ENCODE results near the gene TGIF2. TPM values are rescaled to one million over a fixed set of nuclear protein-coding genes. Genes with fewer than 3 reads are reported as not detected.
"Not testable (repeated sequence)": the region's sequence is repeated elsewhere in the genome, so short reads cannot be mapped to it uniquely, and the experiment has no call there.

The TGIF2 gene
- total RNA-seq, 1 donor from 2014 or later: 15.7 TPM

DNA sequence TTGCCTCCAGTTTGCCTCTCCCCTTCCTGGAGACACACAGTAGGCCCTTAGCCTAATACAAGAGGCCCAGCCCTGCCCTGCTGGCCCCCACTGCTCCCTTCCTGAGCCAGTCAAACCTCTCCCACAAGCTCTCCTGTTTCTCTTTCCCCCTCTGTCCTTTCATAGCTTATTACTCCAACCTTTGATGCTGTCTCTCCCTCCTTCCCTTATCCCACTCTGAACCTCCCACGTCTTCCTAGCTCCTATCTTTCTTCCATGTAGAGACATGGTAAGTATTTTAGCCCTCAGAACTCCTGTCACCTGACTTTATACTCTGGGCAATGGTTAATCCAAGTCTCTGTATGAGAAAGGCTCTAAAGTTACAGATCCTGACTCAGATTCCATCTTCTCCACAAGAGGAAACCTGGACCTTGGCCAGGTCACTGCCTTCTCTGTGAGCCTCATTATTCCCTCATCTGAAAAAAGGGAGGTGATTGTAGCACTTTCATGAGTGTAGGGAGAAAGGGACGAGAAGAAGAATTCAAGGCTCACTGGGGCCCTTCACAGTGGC lies 6.7 kb downstream of the TGIF2 start:
- no peak for DNase-seq

DNA sequence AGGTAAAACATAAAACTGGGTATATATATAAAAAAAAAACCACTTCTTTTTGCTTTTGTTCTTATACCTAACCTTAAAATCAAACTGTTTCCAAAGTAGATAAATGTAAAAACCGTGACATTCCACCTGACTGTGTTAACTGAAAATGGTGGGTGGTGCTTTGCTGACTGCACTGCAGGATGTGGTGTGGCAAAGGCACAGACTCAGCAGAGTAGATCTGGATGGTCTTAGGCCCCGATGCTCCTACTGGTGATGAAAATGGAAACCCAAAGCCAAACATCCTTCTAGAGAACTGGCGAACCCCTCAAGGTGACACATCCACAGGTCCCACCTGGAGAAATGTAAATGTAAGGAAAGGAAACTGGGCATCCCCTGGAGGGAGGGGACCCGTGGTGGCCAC lies 8.9 kb downstream of the TGIF2 start:
- no peak for DNase-seq

DNA sequence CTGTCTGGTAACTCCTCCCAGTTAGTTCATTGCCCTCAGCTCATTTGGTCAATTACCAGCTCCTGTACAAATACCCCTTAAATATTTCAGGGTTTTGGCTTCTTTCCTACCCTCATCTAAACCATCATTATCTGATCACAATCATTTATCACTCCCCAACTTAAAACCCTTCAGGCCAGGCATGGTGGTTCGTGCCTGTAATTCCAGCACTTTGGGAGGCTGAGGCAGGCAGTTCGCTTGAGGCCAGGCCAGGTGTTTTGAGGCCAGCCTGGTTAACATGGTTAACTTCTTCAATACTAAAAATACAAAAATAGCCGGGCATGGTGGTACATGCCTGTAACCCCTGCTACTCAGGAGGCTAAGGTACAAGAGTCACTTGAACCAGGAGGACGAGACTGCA lies 9.4 kb downstream of the TGIF2 start:
- DNase-seq: no peak

DNA sequence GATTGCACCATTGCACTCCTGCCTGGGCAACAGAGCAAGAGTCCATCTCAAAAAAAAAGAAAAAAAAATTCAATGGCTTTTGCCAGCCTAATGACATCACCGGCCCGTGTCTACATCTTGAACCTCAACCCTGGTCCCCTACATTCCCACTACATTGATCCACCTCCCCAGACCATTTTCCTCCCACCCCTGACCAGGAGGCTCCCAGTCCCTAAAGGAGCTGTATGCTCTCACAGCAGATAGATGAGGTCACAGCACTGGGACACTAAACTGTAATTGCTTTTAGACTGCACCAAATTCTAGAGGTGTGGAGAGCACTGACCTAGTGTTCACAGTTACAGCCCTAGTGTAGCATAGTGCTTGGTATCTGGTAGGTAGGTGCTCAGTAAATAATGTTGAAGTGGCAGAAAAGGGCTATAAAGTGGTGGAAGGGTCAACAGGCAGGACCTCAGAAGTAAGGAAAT lies 10.7 kb downstream of the TGIF2 start:
- no peak for DNase-seq

- DNase-seq: no peak
Observed at GRCh38 chr20:36585410-36586125, 12.2 kb downstream of the TGIF2 start.

- DNase-seq: no peak
Observed at GRCh38 chr20:36587388-36588070, 14.1 kb downstream of the TGIF2 start.

DNA sequence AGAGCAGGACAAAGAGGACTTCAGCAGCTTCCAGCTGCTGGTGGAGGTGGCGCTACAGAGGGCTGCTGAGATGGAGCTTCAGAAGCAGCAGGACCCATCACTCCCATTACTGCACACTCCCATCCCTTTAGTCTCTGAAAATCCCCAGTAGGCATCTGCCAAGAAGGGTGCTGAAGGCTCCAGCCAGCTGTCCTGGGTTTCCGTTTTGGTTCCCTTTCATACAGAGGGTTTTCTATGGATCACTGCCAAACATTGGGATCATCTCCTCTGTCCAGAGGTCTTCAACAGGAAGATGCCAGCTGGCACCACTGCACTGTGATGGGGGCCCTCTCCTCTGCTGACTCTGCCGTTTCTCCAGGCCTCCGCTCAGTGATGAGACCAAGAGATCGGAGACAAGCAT lies 17.9 kb downstream of the TGIF2 start:
- no peak for DNase-seq

DNA sequence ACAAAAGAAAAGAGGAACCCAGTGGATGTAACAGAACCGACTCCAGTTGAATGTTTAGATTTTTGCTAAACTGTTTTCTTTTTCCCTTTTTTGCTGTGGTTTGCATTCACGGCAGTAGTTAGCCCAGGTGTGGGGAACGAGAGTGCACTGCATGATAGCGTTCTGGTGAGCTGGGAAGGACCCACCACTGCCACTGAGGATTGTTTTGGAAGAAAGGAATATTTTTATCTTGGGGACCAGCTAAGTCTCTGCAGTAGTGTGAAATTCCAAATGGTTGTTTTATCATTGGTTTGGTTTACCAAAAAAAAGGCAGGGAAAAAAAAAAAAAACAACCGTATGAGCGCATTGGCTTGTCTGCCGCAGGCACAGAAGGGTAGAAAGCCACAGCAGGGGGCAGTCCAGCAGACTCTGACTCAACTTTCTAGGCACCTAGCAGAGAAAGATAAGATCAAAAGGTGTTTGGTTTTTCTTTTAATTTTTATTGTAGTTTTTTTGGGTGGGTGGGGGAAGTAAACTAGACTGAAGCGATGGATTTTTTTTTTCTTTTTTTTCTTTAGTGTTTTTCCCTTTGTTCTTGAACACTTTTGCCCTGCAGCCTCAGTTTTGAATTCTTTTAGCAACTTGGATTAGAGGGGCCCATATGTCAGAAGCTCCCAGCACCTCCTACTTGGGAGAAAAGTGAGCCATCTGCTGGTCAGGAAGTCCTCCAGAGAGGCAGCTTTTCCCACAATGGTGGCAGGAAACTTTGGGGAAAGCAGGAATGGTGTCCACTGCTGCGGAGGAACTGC lies 18.7 kb downstream of the TGIF2 start:
- no peak for DNase-seq

DNA sequence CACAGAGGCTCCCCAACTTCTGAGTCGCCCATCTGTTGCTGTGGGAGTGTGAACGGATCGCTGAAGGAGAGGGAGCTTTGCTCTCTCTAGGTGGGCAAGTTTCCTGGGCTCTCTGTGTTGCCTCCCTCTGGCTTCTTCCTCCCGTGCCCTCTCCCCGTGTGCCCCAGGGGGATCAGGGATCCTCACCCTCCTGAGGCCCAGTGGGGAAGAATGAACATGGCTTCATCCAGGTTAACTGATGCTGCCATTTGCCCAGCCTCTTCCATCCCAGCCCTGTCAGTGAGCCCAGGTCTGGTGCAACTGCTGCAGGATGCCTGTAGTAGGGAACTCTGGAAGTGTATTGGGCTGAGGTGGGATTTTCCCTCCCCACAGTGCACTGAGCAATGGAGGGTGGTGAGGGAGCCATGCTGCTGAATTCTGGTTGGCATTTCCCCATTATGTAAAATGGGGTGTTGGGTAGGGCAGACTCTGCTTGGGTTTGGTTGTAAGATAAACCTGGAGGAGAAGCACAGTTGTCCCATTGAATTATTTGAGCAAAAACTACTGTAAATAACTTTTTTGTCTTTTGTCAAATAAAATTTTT lies 20.0 kb downstream of the TGIF2 start:
- no peak for DNase-seq

DNA sequence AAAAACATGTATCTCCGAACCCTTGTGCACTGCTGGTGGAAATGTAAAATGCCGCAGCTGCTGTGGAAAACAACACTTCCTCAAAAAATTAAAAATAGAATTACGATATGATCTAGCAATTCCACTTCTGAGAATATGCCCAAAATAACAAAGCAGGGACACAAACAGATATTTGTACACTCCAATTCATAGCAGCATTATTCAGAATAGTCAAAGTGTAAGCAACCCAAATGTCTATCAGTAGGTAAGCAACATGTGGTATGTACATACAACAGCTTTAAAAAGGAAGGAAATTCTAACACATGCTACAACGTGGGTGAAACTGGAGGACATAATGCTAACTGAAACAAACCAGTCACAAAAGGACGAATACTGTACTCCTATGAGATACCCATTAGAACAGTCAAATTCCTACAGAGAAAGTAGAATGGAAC lies 26.5 kb downstream of the TGIF2 start:
- no peak for DNase-seq

DNA sequence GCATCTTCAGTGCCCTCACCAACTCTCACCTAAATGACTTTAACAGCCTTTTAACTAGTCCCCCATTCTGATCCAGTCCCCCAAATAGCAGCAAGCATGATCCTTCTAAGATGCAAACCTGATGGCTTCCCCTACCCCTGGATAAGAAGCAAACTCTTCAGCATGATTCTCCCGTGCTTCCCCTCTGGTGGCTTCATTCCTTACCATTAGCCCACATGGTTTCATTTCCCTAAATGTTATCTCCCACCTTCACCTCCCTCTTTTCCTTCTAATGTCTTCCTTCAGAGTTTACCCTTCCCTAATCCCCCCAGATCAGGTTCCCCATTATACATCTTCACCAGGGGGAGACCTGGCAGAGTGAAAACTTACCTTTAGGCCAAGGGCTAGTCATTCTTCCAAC lies 28.1 kb downstream of the TGIF2 start:
- no peak for DNase-seq

- DNase-seq: no peak
Observed at GRCh38 chr20:36604952-36605398, 31.6 kb downstream of the TGIF2 start.

DNA sequence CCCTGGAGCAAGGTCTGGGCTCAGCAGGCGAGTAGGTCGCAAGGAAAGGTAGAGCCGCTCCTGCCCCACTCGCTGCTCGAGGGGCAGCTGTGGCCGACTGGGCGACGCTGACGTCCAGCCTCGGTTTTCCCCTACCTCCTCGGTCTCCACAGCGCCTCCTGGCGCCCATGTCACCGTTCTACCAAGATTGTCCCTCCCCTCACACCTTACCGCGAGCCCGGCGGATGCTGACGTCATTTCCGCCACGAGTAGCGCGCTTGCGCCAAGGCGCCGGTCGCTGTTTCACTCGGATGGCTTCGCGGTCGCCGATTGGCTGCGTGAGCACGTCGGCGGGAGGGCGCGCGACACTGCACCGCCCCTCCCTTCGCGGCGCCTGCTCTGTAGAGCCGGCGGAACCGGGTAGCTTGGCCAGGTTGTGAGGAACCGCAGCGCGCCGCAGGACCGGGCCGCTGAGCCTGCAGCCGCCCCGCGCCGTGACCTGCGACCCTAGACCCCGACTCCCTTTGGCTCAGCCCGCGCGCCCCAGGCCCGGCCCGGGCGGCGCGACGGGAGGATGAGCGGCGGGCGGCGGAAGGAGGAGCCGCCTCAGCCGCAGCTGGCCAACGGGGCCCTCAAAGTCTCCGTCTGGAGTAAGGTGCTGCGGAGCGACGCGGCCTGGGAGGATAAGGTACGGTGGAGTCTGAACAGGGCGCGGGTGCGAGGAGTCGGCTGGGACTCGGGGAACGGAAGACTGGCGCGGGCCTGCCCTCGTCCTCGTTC lies 32.2 kb downstream of the TGIF2 start, which contains the start of gene RAB5IF:
Gene RAB5IF (plus strand): TSS at position 381 of the 759 bp plus-strand sequence. CDS start 173 bp downstream, at position 554.
- DNase-seq: peak; percentile 99

DNA sequence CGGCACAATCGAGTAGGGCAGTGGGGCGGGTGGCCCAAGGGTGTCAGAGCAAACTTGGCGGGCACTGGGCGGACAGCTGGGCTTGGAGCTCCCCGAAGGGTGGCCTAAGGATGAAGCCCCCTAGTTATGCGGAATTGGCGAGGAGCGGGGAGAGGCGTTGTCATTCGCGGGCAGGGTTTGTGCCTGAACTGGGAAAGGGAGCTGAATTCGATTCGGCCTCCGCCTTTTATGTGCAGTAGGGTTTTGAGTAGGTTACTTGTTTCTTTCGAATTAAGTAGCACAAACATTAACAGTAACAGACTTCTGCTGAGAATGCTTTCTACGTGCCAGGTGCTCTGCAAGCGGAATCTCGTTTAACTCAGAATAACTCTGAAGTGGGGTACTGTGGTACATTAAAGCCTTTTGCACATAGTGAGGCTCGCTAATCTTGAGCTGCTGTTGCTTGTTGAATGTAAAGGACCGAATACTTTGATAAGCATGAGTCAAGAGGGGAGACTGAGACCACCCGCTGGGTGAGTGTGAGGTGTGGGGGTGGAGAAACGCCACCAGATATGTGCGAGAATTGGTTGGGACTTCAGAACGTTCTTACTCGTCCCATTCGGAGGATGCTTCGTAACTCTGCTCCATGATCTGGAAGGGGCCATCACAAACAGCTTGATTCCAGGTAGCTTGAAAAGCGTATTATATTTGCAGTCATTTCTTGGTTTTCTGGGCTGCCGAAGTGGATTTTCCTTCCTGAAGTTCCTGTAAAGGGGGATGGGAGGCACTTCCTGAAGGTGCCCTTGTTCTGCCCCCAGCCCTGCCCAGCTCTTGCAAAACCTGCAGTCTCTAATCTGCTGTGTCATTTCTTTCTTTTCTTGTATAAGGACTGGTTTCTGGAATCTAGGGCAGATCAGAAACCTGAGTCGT lies 33.0 kb downstream of the TGIF2 start:
- DNase-seq: no peak

DNA sequence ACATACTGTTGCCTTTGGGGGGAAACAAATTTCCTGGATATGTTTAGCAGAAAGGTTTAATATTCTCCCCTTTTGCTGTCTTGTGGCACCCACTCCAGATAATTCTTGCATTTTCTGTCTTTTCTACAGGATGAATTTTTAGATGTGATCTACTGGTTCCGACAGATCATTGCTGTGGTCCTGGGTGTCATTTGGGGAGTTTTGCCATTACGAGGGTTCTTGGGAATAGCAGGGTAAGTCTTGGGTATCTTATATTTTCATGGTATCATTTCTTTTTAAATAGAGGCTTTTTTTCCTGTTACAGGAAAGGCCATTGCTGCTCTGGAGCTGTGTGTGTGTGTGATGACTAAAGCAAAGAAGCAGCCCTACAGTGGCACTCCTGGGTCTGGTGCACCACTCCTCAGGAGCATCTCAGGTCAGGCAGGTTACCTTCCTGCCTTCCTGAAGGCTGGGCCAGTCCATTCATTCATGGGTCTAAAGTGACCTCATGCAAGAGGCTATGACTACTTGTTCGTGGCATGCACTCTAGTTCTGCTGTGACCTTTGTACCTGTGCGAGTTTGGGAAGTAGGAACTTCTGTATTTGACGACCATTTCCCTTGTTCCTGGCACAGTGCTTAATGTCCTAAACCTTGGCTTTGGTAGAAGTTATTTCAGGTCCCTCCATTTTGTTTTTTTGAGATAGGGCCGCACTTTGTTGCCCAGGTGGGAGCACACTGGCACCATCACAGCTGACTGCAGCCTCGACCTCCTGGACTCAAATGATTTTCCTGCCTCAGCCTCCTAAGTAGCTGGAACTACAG lies 34.4 kb downstream of the TGIF2 start:
- no peak for DNase-seq

DNA sequence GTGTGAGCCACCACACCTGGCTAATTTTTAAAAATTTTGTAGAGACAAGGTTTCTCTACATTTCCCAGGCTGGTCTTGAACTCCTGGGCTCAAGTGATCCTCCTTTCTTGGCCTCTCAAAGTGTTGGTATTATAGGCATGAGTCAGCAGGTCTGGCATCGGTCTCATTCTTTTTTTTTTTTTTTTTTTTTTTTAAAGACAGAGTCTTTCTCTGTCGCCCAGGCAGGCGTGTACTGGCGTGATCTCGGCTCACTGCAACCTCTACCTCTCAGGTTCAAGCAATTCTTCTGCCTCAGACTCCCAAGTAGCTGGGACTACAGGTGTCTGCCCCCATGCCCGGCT lies 35.0 kb downstream of the TGIF2 start:
- DNase-seq: not testable (repeated sequence)

GRCh38 chr20:36611625-36612024 lies 38.2 kb downstream of the TGIF2 start:
- DNase-seq: no peak

GRCh38 chr20:36613974-36614373 lies 40.6 kb downstream of the TGIF2 start:
- no peak for DNase-seq

- DNase-seq: no peak
Observed at GRCh38 chr20:36614781-36615557, 41.6 kb downstream of the TGIF2 start.
